Esophagus muscularis mucosa (tissue), 4 donors: ENCODE data around the gene FBXW12. TPM values are rescaled to one million over a fixed set of nuclear protein-coding genes. Genes with fewer than 3 reads are reported as not detected.

Experiments
- DNase-seq: peaks from one replicate; pipeline ENCODE4 v3.0.0-alpha.2; 2017; ENCODE audit errors: extremely low spot score
- H3K27ac ChIP-seq, 4 donors: fragments of 200-600 bp; sonication (generic); replicated peaks in 1 of 4; 1 replicate in 3 of 4; 2 replicates in 1 of 4; pipeline ENCODE4 v1.5.1; 2016 to 2019; ENCODE audit warnings: mild to moderate bottlenecking in 1 of 4
- H3K27me3 ChIP-seq, 4 donors: fragments of 200-600 bp; sonication (generic); one replicate each; pipeline versions ENCODE4 v1.5.1 to v1.6.0; 2016 to 2019
- H3K36me3 ChIP-seq, 4 donors: fragments of 200-600 bp; sonication (generic); one replicate each; pipeline ENCODE4 v1.5.1; 2016 to 2019
- H3K4me1 ChIP-seq, 4 donors: fragments of 200-600 bp; sonication (generic); one replicate each; pipeline ENCODE4 v1.5.1; 2016 to 2019
- H3K4me3 ChIP-seq, 4 donors: fragments of 200-600 bp; sonication (generic); 1 replicate in 2 of 4; 2 replicates in 2 of 4; pipeline ENCODE4 v1.5.1; 2016 to 2019; ENCODE audit warnings: mild to moderate bottlenecking in 4 of 4, moderate library complexity in 1 of 4
- H3K9me3 ChIP-seq, 4 donors: fragments of 200-600 bp; sonication (generic); 1 replicate in 3 of 4; 2 replicates in 1 of 4; pipeline ENCODE4 v1.5.1; 2016 to 2019
- EP300 ChIP-seq: sonication (generic); formaldehyde crosslinking; IDR thresholded peaks from one replicate; pipeline ENCODE4 v1.6.1; 2017; ENCODE audit warnings: antibody characterized with exemption
- POLR2A ChIP-seq: fragments of 450-650 bp; IDR thresholded peaks from one replicate; pipeline ENCODE4 v1.6.1; 2017; ENCODE audit warnings: antibody characterized with exemption, moderate library complexity, mild to moderate bottlenecking, low read depth
- POLR2AphosphoS5 ChIP-seq, 2 donors: sonication (generic); formaldehyde crosslinking; IDR thresholded peaks; one replicate each; pipeline ENCODE4 v1.6.1; 2017; ENCODE audit warnings: antibody characterized with exemption in 2 of 2
- WGBS: methylation state at CpG from one replicate; pipeline ENCODE4 v1.1.5; 2018; 5-methylcytosine and 5-hydroxymethylcytosine counted together
- intact Hi-C: fragments of 100-400 bp; cut with DNase I; formaldehyde crosslinking; loops from one replicate; pipeline ENCODE4 v1.15.1; 2023
- total RNA-seq, 4 donors: library from RNA; depleted of rRNA; stranded (reverse); fragments of >200 nt; gene quantifications; one replicate each; pipeline versions ENCODE4 v1.1.0 to v1.2.1, GENCODE V29; 2016
- TF ChIP-seq, protein P1 (sequence below), 3 experiments: fragments of 200-600 bp in 2 of 3; fragments of 450-650 bp in 1 of 3; sonication (generic) in 2 of 3; IDR thresholded peaks; one replicate each; pipeline ENCODE4 v1.5.1; 2017 to 2019; ENCODE audit warnings: antibody characterized with exemption in 3 of 3, mild to moderate bottlenecking in 2 of 3, moderate library complexity in 1 of 3

Gene FBXW12
- total RNA-seq, 4 donors from 2014 or later: 0.65 TPM; not detected in 3

DNA sequence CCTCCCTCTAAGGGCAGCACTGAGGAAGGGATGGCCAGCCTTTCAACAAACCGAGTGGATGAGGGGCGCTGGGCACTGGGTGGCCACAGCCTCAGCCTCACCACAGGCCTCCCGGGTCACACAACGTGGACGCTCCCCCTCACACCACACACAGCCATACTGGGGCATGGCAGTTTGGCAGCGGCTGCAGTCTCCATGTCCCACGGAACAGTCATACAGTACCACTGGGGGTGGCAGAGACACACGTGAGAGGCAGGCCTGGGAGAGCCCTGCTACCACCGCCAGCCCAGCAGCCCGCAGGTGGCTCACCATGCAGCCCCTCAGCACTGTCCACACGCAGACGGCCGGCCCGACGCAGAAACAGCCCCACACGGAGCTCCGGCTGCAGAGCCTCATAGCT lies 46.1 kb downstream of the FBXW12 start:
- no peaks in the 10 kb centered on the region for H3K9me3 ChIP-seq
- no peaks in the 10 kb centered on the region for H3K27me3 ChIP-seq
- no peak overlapping the region for H3K27ac ChIP-seq
- H3K36me3 ChIP-seq: peaks cover 69 to 100% (median 85%) of the 10 kb centered on the region in 4 donors
- no peak for DNase-seq
- intact Hi-C loops: no loop called here
- 85% methylated on average over 9 of the region's 17 CpGs for WGBS
- H3K4me3 ChIP-seq: no peak overlapping the region
- TF ChIP-seq EP300 (no peak), POLR2AphosphoS5 (IDR thresholded peaks at IDR 0.05) (no peak), POLR2A (no peak)
- TF ChIP-seq, protein P1, sequence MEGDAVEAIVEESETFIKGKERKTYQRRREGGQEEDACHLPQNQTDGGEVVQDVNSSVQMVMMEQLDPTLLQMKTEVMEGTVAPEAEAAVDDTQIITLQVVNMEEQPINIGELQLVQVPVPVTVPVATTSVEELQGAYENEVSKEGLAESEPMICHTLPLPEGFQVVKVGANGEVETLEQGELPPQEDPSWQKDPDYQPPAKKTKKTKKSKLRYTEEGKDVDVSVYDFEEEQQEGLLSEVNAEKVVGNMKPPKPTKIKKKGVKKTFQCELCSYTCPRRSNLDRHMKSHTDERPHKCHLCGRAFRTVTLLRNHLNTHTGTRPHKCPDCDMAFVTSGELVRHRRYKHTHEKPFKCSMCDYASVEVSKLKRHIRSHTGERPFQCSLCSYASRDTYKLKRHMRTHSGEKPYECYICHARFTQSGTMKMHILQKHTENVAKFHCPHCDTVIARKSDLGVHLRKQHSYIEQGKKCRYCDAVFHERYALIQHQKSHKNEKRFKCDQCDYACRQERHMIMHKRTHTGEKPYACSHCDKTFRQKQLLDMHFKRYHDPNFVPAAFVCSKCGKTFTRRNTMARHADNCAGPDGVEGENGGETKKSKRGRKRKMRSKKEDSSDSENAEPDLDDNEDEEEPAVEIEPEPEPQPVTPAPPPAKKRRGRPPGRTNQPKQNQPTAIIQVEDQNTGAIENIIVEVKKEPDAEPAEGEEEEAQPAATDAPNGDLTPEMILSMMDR (IDR thresholded peaks at IDR 0.05): no peak
- peaks cover 3 to 39% (median 30%) of the 10 kb centered on the region in 4 donors for H3K4me1 ChIP-seq

DNA sequence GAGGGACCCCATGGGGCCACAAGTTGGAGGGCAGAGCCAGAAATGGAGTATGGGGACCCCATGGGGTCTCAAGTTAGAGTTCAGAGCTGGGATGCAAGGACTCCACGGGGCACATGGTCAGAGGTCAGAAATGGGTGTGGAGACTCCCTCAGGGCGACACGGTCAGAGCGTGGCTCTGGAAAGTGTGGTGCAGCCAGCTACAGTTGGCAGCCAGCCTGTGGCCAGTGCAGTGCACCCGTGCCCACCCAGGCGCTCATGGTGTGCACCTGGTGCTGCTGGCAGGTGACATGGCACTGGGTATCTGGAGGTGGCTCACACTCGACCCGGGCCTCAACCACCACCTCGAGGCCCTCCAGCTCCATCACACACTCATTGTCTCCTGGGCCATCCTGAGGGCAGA lies 46.6 kb downstream of the FBXW12 start:
- no peak for DNase-seq
- no peaks in the 10 kb centered on the region for H3K27me3 ChIP-seq
- no peak overlapping the region for H3K27ac ChIP-seq
- WGBS: 92% methylated on average over 4 of the region's 9 CpGs
- intact Hi-C loops: no loop called here
- H3K9me3 ChIP-seq: no peaks in the 10 kb centered on the region
- no peak overlapping the region for H3K4me3 ChIP-seq
- H3K4me1 ChIP-seq: peaks cover 3 to 44% (median 35%) of the 10 kb centered on the region in 4 donors
- peaks cover 64 to 100% (median 83%) of the 10 kb centered on the region in 4 donors for H3K36me3 ChIP-seq
- TF ChIP-seq POLR2AphosphoS5 (IDR thresholded peaks at IDR 0.05) (no peak), POLR2A (no peak), EP300 (no peak)
- TF ChIP-seq, protein P1 (IDR thresholded peaks at IDR 0.05): no peak

DNA sequence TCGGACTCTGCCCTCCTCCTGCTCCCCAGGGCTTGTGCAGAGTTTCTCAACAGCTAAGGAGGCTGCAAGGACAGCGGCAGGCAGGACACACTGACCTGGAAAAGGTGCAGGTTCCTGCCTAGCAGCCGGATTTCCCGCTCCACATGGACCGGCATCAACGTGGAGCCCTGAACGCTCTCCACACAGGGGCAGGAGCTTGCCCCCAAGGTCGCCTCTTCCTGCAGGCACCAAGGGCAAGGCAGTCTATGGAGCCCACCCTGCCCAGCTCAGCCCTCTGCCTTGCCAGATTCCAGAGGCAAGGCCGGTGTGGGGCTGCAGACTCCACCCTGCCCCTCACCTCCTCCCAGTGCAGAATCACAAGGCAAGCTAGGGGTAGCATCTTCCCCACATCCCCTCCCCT lies 47.1 kb downstream of the FBXW12 start:
- Histone ChIP-seq H3K4me1 (peaks cover 4 to 44% (median 38%) of the 10 kb centered on the region in 4 donors), H3K27me3 (no peaks in the 10 kb centered on the region), H3K9me3 (no peaks in the 10 kb centered on the region), H3K36me3 (peaks cover 59 to 100% (median 81%) of the 10 kb centered on the region in 4 donors), H3K27ac (no peak overlapping the region), H3K4me3 (no peak overlapping the region)
- TF ChIP-seq EP300 (no peak), POLR2AphosphoS5 (IDR thresholded peaks at IDR 0.05) (no peak), POLR2A (no peak)
- TF ChIP-seq, protein P1 (IDR thresholded peaks at IDR 0.05): no peak
- intact Hi-C loops: no loop called here
- DNase-seq: no peak
- 90% methylated on average over 8 of the region's 9 CpGs for WGBS

DNA sequence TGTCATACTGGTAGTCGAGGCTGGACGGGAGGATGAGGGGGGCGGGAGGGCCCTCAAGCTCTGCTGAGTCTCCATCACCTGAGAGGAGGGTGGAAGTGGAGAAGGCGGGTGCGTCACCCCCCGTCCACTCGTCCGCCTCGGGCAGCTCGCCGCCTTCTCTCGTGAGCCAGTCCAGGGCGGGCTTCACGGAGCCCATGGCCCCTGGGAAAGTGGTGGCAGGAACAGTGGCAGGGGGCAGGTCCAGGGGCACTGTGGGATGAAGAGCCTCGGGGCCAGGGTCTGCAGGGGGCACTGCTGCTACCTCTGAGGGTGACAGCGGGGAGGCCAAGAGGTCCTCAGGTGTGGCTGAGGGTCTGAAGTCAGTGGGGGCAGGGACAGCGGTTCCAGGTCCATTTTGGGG lies 47.6 kb downstream of the FBXW12 start:
- Histone ChIP-seq H3K4me3 (no peak overlapping the region), H3K4me1 (peaks cover 9 to 44% (median 38%) of the 10 kb centered on the region in 4 donors), H3K27me3 (no peaks in the 10 kb centered on the region), H3K36me3 (peaks cover 55 to 97% (median 78%) of the 10 kb centered on the region in 4 donors), H3K9me3 (no peaks in the 10 kb centered on the region), H3K27ac (no peak overlapping the region)
- DNase-seq: no peak
- intact Hi-C loops: no loop called here
- TF ChIP-seq EP300 (no peak), POLR2AphosphoS5 (IDR thresholded peaks at IDR 0.05) (no peak), POLR2A (no peak)
- TF ChIP-seq, protein P1 (IDR thresholded peaks at IDR 0.05): no peak
- WGBS: 83% methylated on average over 8 of the region's 17 CpGs

DNA sequence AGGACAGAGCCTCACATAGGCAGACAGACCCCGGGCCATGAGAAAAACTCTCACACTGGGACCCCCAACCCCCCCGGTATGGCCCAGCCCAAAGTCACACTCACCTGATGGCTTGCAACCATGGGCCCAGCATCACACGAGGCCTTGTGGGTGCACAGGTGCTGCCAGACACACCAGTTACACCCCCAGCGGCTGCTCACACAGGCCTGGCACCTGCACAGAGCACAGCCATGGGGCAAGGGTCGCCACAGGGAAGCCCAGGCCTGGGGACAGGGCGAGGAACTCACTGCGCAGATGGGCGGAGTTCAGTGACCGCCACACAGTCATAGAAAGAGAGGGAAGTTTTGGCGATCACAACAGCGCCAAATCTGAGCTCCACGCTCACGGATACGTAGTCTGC lies 48.5 kb downstream of the FBXW12 start:
- Histone ChIP-seq H3K36me3 (peaks cover 45 to 88% (median 69%) of the 10 kb centered on the region in 4 donors), H3K27ac (no peak overlapping the region), H3K4me1 (peaks cover 18 to 48% (median 40%) of the 10 kb centered on the region in 4 donors), H3K4me3 (no peak overlapping the region), H3K27me3 (no peaks in the 10 kb centered on the region), H3K9me3 (no peaks in the 10 kb centered on the region)
- WGBS: 88% methylated on average over 14 of the region's 14 CpGs
- TF ChIP-seq, protein P1 (IDR thresholded peaks at IDR 0.05): no peak
- TF ChIP-seq POLR2A (no peak), EP300 (no peak), POLR2AphosphoS5 (IDR thresholded peaks at IDR 0.05) (no peak)
- intact Hi-C loops: no loop called here
- no peak for DNase-seq
